Left ventricle myocardium inferior (tissue), 1 donor: ENCODE results near the gene CALHM3. TPM values are rescaled to one million over a fixed set of nuclear protein-coding genes. Genes with fewer than 3 reads are reported as not detected.

ENCODE experiments used
- DNase-seq: peaks from one replicate; pipeline ENCODE4 v3.0.0-alpha.2; 2020
- H3K27ac ChIP-seq: fragments of 200-600 bp; replicated peaks from 2 replicates; pipeline ENCODE4 v1.8.0; 2021
- H3K27me3 ChIP-seq: fragments of 200-600 bp; 2 replicates; pipeline ENCODE4 v1.8.0; 2021; ENCODE audit warnings: low read depth
- H3K36me3 ChIP-seq: fragments of 200-600 bp; 2 replicates; pipeline ENCODE4 v1.8.0; 2021
- H3K4me1 ChIP-seq: fragments of 200-600 bp; 2 replicates; pipeline ENCODE4 v1.8.0; 2021
- H3K4me3 ChIP-seq: fragments of 200-600 bp; 2 replicates; pipeline ENCODE4 v1.8.0; 2021; ENCODE audit warnings: mild to moderate bottlenecking, moderate library complexity
- H3K9me3 ChIP-seq: fragments of 200-600 bp; replicated peaks from 2 replicates; pipeline ENCODE4 v1.8.0; 2021
- CTCF ChIP-seq: fragments of 200-600 bp; IDR thresholded peaks from 2 replicates; pipeline ENCODE4 v1.8.0; 2021; ENCODE audit warnings: antibody characterized with exemption, mild to moderate bottlenecking, borderline replicate concordance
- intact Hi-C: fragments of 100-400 bp; cut with micrococcal nuclease; formaldehyde crosslinking; loops from one replicate; pipeline ENCODE4 v1.11.0; 2022
- total RNA-seq: library from RNA; stranded (reverse); fragmentation: NEBNext Ultra II Directional; extraction: Animal tissue kit (Norgen Biotek cat#: 25700); gene quantifications from one replicate; pipeline ENCODE4 v1.2.1, GENCODE V29; 2021
- donor health status: DM: no; HTN: yes; CAD: no; lungs with severe emphysema.

CALHM3 gene
- total RNA-seq, 1 donor from 2014 or later, result not detected

- TF ChIP-seq CTCF, result no peak
- H3K36me3 ChIP-seq, result no peaks in the 10 kb centered on the region
- no peak overlapping the region for H3K27ac ChIP-seq
- H3K4me1 ChIP-seq, result peaks cover 15% of the 10 kb centered on the region
- H3K4me3 ChIP-seq, result no peak overlapping the region
- DNase-seq, result no peak
- no peaks in the 10 kb centered on the region for H3K27me3 ChIP-seq
- intact Hi-C loops, result no loop called here
- H3K9me3 ChIP-seq, result no peaks in the 10 kb centered on the region
These were observed 32.0 kb upstream of the CALHM3 start for GRCh38 chr10:103510791-103511752.

- H3K36me3 ChIP-seq, result no peaks in the 10 kb centered on the region
- no peaks in the 10 kb centered on the region for H3K27me3 ChIP-seq
- H3K4me3 ChIP-seq, result no peak overlapping the region
- no peak for DNase-seq
- peaks cover 7% of the 10 kb centered on the region for H3K4me1 ChIP-seq
- H3K9me3 ChIP-seq, result no peaks in the 10 kb centered on the region
- intact Hi-C loops, result no loop called here
- H3K27ac ChIP-seq, result no peak overlapping the region
- TF ChIP-seq CTCF, result no peak
These were observed 31.1 kb upstream of the CALHM3 start for GRCh38 chr10:103510046-103510685.

GRCh38 chr10:103507235-103508191, 28.5 kb upstream of the CALHM3 start:
- intact Hi-C loops, result no loop called here
- DNase-seq, result no peak
- H3K9me3 ChIP-seq, result no peaks in the 10 kb centered on the region

GRCh38 chr10:103506061-103506460, 27.0 kb upstream of the CALHM3 start:
- H3K4me3 ChIP-seq, result no peak overlapping the region
- DNase-seq, result no peak
- intact Hi-C loops, result no loop called here
- peaks cover 21% of the 10 kb centered on the region for H3K27me3 ChIP-seq
- no peaks in the 10 kb centered on the region for H3K36me3 ChIP-seq
- H3K4me1 ChIP-seq, result peaks cover 7% of the 10 kb centered on the region
- no peaks in the 10 kb centered on the region for H3K9me3 ChIP-seq
- H3K27ac ChIP-seq, result no peak overlapping the region
- TF ChIP-seq CTCF, result no peak

More at GRCh38 chr10:103507235-103508191, 28.5 kb upstream of the CALHM3 start:
- Histone ChIP-seq H3K36me3 (no peaks in the 10 kb centered on the region), H3K4me1 (peaks cover 7% of the 10 kb centered on the region), H3K4me3 (no peak overlapping the region), H3K27me3 (peaks cover 8% of the 10 kb centered on the region), H3K27ac (no peak overlapping the region)
- no peak for TF ChIP-seq CTCF
